IPS DF 19.7 (cell line): Measurements from ENCODE around the gene ADARB2.

Source experiments
- DNase-seq: peaks from one replicate; pipeline ENCODE4 v3.0.0-alpha.2; 2013; ENCODE audit warnings: low read depth, low spot score

Gene ADARB2

DNA sequence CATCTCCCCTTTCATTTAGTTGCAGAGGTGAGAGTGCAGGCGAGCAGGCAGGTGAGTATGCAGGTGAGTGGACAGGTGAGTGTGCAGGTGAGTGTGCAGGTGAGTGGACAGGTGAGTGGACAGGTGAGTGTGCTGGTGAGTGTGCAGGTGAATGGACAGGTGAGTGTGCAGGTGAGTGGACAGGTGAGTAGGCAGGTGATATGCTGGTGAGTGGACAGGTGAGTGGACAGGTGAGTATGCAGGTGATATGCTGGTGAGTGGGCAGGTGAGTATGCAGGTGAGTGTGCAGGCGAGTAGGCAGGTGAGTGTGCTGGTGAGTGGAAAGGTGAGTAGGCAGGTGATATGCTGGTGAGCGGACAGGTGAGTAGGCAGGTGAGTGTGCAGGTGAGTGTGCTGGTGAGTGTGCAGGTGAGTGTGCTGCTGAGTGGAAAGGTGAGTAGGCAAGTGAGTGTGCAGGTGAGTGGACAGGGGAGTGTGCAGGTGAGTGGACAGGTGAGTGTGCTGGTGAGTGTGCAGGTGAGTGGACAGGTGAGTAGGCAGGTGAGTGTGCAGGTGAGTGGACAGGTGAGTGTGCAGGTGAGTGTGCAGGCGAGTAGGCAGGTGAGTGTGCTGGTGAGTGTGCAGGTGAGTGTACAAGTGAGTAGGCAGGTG, 165.6 kb downstream of the ADARB2 start:
- DNase-seq, result no peak

DNA sequence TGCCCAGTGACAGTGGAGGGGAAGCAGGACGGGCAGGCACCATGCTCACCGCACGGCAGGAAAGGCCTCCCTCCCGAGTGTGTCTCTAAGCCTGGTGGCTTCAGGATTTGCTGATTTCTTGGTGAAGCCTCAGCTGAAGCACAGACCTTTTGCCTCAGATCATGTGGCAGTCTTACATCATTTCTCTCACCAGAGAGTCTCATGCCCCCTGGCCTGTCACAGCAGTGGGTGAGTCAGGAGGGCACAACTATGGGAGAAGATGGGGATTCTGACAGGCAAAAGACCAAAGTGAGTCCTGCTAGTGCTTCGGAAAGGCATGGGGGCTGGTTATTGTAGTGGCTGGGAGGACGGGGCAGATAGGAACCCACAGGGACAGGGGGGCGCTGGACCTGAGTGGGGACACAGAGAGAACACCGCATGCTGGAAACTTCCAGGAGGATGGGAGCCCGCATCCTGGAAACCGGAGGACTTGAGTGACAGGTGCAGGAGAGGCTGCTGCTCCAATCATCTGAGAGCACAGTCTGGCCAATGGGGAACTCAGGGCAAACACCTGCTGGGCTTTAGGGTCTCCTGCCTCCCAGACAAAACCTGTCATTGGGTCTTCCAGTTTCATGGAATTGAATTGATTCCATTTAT, 166.8 kb downstream of the ADARB2 start:
- no peak for DNase-seq

DNA sequence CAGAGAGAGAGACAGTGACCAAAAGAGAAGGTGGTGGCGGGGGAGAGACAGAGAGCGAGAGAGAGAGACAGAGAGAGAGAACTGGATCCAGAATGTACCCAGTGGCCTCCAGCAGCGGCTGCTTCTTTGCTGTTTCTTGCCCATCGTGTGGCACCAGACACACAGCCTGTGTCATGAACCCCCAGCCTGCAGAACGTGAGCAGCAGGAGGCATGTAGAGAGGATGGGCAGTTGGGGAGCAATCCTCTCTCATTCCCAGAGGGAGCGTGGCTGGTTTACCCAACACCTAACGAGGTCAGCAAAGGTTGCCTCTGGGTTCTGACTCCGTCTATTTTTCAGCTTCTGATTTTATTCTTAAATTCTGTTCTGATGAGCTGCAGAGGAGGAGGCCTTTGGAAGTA, 168.1 kb downstream of the ADARB2 start:
- no peak for DNase-seq

DNA sequence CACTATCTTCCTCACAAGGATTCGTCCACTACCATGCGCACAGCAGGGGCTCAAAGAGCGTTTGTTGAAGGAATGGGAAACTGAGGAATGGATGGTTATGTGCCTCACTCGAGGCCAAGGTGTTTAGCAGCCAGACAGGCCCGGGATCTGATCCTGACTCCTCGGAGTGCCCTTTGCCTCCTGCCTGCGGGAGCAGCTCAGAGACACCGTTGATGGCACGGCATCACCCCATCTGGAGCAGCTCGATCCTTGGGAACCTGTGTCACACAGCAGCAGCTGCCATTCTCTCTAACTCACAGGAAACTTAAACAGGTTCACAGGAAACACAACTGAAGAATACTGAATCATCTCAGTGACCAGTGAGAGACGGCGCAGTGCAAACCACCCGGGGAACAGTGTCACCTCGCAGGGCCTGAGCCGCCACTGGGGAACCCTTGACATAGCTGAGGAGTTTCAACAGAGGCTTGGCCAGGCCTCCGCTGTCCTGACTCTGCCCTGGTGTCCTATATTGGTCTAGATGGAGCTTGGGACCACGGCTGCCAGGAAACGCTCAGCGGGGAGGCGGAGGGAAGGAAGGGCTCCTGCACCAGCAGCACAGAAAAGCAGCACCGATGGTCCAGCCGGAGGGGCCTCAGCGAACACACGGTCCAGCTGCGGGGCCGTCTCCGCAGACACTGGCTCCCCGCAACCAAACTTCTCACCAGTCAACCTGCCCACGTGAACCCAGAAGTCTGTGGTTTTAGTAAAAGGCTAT, 169.4 kb downstream of the ADARB2 start:
- no peak for DNase-seq

DNA sequence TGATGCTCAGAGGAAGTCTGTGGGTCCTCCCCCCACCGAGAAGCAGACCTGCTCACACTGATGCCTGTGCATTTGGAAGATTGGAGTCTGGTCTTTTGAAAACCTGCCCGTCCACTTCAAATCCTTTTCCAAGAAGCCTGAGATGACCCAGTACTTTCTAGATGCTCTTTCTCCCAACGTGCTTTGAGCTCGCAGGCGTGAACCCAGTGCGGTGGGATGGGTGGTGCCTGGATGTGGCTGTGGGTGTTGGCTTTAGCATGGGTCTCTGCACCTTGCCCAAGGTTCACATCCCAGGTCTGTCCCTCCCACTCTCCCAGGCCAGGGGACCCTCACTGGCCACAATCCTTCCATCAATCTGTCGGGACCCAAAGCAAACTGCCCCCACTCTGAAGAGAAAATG, 170.2 kb downstream of the ADARB2 start:
- DNase-seq, result no peak

DNA sequence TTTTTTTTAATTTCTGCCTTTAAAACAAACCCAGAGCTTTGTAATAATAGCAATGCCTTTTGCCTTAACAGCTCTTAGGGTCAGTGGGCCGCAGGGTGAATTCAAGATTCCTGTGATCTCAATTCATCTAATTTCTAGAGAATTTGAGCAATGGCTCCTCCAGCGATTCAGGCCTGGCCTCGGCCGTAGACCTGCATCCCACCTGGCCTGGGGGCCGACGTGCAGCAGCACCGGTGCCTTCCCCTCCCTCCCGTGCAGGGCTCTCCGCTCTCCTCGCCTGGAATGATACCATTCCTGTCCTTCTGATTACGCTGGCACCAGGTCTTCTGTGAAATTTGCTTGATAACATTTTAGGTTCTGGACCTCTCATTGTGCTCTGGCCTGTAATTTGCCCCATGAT, 172.5 kb downstream of the ADARB2 start:
- DNase-seq, result no peak

DNA sequence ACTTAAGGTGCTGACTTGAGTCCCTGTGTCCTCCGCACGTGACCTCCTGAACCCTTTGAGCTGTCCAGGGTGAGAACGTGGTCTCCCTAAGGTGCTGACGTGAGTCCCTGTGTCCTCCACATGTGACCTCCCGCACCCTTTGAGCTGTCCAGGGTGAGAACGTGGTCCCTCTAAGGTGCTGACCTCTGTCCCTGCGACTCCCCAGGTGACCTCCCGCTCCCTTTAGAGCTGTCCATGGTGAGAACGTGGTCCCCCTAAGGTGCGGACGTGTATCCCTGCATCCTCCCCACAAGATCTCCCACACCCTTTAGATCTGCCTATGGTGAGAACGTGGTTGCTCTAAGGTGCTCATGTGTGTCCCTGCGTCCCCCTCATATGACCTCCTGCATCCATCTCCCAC, 174.3 kb downstream of the ADARB2 start:
- no peak for DNase-seq

DNA sequence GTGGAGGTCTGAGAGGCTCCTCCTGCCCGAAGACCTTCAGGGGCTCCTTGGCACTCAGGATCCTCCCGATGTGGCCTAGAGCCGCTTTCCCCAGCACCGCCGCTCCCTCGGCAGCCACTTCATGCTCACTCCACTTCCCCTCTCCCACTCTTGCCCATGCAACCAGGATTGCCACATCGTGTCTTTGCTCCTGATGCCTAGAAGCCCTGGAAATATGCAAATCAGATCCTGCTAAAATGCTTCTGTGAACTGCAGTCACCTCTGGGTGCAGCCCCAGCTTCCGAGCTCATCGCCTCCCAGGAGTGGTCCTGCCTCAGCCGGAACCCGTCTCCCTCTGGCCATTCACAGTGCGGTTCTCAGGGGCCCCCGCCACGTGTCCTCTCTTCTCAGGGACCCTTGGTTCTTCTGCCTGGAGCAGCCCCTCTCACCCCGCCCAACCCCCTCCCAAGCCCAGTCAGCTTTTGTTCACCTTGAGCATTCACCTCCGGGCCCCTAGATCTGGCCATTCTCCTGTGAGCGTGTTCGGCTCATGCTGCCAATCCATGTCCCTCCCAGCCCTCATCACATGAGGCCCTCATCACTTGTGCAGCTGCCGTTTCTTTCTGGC, 175.5 kb downstream of the ADARB2 start:
- no peak for DNase-seq

DNA sequence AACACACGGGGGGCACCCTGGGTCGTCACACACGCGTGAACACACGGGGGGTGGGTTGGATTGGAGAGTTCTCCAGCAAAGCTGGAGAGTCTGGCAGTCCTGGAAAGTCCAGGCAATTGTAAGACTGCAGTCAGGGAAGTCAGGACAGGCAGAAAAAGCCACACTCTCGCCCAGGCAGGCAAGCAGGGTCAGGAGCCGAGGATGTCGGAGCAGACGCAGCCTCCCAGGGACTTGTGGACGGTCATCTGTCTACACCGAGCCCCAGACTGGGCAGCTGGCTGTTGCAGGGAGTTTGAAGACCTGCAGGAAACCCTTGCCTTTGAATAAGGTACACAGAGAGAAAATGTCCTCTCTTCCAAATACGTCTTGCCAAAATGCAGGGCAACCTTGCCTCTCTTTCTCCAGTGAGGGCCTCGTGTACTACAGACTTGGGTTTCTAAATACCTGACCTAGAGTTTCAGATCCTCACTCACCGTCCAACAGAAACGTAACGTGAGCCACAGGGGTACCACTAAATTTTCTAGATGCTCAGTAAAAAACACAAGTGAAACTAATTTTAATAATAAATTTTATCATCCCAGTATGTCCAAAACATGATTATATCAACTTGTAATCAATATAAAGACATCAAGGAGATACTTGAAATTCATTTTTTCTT, 176.7 kb downstream of the ADARB2 start:
- no peak for DNase-seq

DNA sequence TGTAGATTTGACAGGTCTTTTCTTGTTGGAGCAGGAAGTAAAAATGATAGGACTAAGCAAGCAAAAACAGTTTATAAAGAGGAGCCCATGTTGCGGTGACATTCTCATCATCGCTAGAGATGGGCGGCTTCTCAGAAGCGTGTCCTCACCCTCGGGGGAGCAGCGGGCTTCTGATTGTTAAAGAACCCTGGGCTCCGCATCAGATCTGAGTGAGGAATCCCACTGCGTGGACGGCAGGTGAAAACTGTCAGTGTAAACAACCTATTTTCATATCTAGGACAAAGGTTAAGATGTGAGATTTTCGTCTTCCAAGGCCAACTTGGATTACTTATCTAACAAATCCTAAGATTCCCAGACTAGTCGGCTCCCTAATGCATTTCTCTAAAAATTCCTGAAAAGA, 177.6 kb downstream of the ADARB2 start:
- no peak for DNase-seq

DNA sequence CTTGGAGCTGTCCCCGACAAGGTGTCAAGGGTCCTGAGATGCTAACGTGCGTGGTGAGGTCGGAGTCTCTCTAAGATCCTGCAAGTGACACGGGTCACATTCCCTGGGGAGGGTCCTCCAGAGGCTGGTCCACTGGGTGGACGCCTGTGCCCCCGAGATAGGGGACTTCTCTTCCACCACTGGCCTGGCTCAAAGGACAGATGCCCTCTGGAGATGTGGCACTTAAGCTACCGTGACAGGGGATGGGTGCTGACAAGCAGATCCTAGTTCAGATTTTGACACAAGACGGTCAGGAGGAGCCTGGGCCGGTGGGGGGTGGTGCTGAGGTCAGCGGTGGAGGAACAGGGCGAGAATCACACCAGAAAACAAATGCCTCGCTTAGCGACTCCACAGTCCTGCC, 178.0 kb downstream of the ADARB2 start:
- DNase-seq, result no peak

DNA sequence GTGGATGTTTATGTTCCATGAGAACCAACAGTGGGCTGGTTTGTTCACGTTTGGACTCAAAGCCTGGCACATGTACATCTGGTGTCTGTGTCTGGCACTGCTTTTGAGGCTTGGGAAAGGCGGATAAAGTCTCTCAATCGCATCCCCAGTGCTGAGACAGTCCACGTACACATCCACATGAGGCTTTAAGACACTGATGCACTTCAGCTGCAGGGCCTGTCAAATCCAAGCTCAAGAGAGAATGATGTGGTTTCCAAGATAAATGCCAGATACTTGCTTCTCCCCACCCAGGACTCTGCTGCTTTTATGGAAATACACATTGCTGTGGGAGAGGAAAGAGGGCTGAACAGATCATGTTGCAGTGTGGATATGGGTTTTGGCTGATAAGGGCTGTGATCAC, 178.4 kb downstream of the ADARB2 start:
- DNase-seq, result no peak

DNA sequence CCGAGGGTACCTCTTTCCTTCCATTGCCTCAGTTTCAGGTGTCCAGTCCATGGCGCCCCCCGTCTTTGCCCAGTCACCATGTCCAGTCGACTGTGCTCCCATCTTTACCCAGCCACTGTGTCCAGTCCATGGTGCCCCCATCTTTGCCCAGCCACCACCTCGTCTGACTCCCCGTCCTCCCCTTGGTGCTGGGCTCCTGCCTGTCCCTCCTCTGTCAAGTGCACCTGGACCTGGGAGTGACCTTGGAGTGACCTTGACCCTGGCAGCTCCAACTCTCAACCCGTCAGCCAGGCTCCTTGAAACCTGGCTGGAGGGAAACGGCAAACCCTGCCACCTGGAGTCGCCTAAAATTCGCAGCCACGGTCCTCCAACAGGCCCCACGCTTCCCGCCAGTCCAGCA, 180.2 kb downstream of the ADARB2 start:
- DNase-seq, result no peak

DNA sequence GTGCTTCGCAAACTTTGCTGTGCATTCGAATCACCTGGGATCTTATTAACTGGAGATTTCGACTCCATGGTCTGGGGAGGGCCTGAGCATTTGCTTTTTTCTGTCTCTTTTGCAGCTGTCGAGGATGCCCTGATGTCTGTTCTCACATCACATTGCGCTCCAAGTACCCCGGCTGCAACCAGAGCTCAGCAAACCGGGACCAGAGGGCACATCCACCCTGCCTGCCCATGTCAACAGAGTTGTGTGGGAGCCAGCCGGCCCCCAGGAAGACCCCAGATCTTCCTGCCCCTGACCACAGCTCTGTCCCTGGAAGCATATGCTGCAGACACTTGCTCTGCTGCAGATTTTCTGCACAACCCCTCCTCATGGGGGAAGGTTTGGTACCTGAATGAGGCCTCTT, 180.8 kb downstream of the ADARB2 start:
- no peak for DNase-seq

DNA sequence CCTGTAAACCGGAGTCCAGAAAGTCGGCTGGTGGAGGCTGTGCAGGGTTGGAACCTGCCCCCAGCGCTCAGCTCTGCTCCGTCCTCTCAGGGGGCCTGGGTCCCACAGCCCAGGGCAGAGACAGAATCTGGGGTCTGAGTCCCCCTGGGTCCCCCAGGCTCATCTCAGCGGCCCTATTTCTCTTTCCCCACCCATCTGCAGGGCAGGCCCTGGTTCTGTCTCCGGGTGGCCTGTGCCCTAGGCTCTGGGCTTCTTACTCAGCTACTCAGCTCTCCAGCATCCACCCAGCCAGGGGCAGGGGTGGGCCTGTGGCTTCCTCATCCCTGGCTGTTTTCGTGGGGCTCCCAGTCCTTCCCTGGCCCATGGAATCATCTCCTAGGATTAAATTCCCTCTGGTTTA, 183.4 kb downstream of the ADARB2 start:
- DNase-seq, result no peak

DNA sequence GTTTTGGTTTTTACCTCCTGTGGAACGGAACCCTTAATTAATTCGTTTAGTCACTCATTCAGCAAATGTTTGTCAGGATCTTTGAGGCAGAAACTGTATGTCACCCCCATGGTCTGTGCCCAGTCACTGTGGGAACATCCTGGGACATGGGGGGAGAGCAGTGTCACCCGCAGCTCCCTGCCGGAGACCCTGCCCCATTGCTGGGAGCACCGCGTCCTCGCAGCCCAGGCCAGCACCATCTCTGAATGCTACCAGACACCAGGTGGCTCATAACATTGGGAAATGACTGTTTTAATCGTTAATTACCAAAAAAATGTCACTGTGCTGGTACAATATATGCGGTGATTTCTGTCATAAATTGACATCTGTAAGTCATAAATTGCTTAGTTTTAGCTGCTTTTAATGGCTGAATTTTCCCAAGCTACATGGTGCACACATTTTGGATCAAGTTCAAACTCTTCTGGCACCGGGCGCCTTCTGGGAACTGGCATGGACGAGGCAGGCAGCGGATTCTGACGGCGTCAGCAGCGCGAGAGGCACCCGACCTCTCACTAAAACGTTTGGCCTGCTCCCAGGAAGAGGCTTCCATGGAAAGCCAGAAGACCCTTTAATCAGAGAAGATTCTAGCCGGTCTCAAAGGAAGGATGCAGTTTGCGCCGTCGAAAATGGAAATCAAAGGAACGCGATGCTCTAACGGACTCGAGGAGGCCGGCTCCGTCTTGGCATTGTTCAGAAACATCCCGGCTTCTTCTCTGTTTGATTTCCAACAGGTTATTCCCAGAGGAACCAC, 184.2 kb downstream of the ADARB2 start:
- no peak for DNase-seq

DNA sequence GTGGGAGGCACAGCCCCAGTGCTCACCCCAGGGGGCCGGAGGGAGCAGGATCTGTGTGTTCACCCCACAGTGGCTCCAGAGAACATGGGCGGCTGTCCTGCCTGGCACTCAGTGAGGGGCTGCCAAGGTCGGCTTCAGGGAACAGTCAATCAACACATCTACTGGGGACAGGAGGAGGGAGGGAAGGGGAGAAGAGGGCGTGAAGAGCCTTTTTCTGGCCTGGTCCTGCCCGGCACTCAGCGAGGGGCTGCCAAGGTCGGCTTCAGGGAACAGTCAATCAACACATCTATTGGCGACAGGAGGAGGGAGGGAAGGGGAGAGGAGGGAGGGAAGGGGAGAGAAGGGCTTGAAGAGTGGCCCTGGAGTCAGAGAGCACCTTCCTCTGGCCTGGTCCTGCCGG, 184.9 kb downstream of the ADARB2 start:
- DNase-seq, result no peak

DNA sequence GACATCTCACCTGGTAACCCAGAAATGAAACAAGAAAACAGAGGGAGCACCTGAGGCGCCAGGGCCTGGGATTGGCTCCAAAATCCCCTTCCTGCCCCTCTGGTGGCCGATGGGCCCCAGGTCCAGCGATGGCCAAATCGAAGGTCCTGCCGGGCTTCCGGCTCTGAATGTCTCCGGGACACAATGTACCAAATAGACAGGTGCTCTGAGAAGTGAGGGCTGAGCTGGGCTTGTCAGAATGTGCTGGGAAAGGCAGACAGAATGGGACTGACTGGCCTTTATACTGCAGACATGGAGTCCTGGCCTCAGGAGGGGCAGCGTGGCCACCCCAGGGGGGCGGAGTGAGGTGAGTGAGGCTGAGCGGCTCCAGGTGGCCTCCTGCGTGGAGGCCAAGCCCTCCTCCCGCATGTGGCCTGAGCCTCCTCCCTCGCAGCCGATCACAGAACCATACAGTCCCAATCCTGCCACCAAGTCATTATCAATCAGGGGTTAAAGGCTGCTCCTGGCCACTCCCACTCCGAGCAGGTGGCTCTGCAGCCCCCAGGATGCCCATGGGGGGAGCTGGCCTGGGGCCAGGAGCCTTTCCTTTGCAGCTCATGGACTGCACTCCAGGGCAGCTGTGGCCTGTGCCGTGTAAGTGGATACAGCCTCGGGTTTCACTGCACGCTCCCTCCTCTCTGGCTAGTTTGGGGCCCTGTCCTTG, 185.5 kb downstream of the ADARB2 start:
- no peak for DNase-seq

DNA sequence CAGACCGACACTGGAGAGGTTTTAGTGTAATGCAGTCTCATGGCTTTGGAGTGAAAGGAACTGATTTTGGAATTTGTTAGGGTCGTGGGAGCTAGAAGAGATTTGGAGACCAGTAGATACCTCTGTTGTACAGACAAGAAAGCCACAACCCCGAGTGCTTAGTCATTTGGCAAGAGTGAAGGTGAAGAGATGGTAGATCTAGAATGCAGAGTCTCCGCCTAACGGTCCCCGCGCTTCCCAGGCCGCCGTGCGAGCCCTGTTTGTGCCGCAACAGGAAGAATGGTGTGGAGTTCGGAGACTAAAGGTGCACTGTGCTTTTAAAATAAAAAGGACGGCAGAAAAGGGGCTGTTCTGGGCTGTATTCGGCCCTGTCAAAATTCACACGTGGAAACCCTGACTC, 186.7 kb downstream of the ADARB2 start:
- no peak for DNase-seq

DNA sequence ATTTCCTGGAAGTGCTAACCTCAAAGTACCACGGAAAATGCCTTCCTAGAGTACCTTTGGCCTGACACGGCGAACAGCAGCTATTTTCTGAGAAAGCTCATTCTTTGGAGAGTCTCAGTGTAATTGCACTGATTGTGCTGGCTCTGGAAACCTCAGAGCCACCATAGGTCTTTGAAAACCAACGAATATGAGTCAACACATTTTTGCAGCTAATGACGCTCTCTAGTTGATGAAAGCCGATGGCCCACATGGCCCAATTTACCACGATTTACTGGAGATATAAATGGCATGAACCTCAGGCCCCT, 187.1 kb downstream of the ADARB2 start:
- no peak for DNase-seq
